D721Med (cell line): ENCODE data around the gene SKIC8.

Experiments used
- DNase-seq: peaks from one replicate; pipeline ENCODE4 v3.0.0; 2011; ENCODE audit warnings: low spot score; ENCODE audit not compliant: insufficient read length
- FAIRE-seq: peaks from 2 replicates; lab custom pipeline; 2011; peaks lifted over from hg19 to GRCh38; lab: Jason Lieb, UNC
- TF ChIP-seq, protein P1 (sequence below): IDR thresholded peaks from 2 replicates; pipeline ENCODE4 v1.5.1; 2012; ENCODE audit warnings: mild to moderate bottlenecking, control low read depth; ENCODE audit not compliant: insufficient read depth; ENCODE audit errors: missing control alignments

The SKIC8 gene

GRCh38 chr15:78244893-78245292 is 54.5 kb downstream of the SKIC8 start:
- TF ChIP-seq, protein P1, sequence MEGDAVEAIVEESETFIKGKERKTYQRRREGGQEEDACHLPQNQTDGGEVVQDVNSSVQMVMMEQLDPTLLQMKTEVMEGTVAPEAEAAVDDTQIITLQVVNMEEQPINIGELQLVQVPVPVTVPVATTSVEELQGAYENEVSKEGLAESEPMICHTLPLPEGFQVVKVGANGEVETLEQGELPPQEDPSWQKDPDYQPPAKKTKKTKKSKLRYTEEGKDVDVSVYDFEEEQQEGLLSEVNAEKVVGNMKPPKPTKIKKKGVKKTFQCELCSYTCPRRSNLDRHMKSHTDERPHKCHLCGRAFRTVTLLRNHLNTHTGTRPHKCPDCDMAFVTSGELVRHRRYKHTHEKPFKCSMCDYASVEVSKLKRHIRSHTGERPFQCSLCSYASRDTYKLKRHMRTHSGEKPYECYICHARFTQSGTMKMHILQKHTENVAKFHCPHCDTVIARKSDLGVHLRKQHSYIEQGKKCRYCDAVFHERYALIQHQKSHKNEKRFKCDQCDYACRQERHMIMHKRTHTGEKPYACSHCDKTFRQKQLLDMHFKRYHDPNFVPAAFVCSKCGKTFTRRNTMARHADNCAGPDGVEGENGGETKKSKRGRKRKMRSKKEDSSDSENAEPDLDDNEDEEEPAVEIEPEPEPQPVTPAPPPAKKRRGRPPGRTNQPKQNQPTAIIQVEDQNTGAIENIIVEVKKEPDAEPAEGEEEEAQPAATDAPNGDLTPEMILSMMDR, result no peak
- no peak for DNase-seq
- no peak for FAIRE-seq

DNA sequence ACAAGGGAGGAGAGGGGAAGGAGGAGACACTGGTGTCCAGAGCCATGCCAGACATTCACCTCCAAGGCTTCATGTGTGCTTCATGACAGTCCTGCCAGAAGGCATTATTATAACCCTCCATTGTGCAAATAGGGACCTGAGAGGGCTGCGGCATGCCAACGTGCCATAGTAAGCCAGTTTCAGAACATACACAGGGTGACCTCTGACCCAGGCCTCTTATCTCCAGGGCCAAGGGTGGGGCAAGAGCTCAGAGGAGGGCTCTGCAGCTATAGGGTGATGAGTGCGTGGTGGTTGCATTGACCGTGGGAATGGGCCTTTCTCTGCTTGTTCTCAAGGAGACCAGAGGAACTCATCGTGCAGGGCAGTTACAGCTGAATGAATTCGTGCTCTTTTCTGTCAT is 55.3 kb downstream of the SKIC8 start:
- FAIRE-seq, result no peak
- no peak for DNase-seq

DNA sequence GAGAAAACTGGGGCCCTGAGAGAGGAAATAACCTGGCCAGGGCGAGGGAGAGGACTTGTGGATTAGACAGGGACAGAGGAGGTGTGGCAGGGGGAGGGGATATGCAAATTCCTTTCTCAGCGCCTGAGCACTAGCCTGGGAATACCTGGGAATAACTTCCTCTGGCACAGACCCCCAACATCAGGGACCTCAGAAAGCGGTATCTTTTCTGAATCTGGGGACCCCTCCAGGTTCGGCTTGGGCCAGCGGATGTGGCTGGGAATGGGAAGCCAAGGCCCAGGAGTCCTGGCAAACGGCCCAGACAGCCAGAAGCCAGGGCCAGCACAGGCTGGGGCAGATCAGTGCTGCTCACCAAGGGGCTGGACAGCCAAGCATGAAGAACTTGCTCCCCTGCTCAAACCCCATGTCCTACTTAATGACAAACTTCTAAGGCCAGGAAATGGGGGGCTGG is 55.9 kb downstream of the SKIC8 start:
- FAIRE-seq (no peak), DNase-seq (no peak)
- TF ChIP-seq, protein P1, result no peak

More for the DNA sequence above, 55.3 kb downstream of the SKIC8 start:
- TF ChIP-seq, protein P1, result no peak

- FAIRE-seq (no peak), DNase-seq (no peak)
- TF ChIP-seq, protein P1, result no peak
These were observed 56.4 kb downstream of the SKIC8 start for GRCh38 chr15:78243058-78243457.

DNA sequence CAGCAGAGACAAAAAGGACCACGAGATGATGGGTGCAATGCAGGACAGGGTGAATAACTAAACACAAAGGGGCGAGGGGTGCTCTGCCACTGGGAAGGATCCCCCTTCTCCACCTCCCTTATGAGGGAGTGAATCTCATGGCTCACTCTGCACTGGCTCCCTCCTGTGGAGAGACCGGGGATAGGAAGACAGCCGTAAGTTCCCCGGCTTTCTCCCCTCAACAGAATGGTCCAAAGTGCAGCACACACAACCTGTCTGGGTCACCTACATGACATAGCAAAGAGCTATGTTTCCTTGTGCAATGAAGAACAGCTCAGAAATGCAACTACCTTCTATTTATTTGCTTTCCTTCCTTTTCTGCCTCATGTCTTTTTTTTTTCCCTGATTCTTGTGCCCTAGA is 57.3 kb downstream of the SKIC8 start:
- DNase-seq (no peak), FAIRE-seq (no peak)
- TF ChIP-seq, protein P1, result peak; percentile 16

- TF ChIP-seq, protein P1, result peak; percentile 82
- FAIRE-seq, result no peak
- peak; percentile 78 for DNase-seq
These were observed 58.4 kb downstream of the SKIC8 start for GRCh38 chr15:78241017-78241416.

DNA sequence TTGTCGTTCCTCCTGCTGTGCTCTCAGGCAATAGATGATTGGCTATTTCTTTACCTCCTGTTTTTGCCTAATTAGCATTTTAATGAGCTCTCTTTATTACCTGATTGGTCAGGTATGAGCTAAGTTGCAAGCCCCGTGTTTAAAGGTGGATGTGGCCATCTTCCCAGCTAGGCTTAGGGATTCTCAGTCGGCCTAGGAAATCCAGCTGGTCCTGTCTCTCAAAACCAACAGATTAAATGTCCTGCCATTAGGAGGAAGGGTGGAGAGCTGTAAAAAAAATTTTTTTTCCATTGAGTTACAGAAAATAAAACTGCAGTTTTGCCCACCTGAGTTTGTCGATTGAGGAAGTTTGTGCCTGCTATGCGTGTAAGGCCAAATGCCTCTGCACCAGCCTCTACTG is 59.6 kb downstream of the SKIC8 start:
- no peak for DNase-seq
- TF ChIP-seq, protein P1, result no peak
- FAIRE-seq, result no peak
